ENCODE data around the gene ZNF385A. TPM values are rescaled to one million over a fixed set of nuclear protein-coding genes. Genes with fewer than 3 reads are reported as not detected.

The ZNF385A gene
- total RNA-seq, 2 experiments from 2014 or later, result 0.32 to 2.9 TPM

DNA sequence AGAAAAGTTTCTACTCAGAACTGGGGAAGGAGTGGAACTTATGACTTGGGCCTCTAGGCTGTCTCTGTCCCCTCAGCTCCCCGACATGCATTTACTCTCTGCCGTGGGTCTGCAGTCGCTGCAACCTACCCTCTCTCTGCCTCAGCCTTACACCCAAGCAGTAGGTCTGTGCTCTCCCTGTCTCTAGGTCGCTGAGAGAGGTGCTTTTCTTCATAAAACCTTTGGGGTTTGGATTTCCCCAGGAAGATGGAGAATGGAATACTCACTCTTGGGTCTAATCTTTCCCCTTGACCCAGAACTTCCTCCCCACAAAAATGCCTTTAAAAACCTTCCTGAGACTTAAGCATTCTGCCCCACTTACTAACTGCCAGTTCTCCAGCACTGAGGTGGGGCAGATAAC, 33.2 kb downstream of the ZNF385A start:
- peaks cover 50% of the 10 kb centered on the region for H3K36me3 ChIP-seq (ENCODE audit: insufficient read depth, low read length)
- H3K9me2 ChIP-seq (ENCODE audit: insufficient read depth, low read length), result no peaks in the 10 kb centered on the region
- no peak overlapping the region for H3K4me2 ChIP-seq (ENCODE audit: low read length)
- ChIA-PET CTCF (ENCODE audit: unreplicated experiment) (interaction anchor here (1.3 kb wide), 1 partner anchor 8 kb away, joined by 3 read pairs; no protein-coding TSS in a partner anchor), POLR2A (interaction anchor here (1.2 kb wide), 1 partner anchor 10 kb away, joined by 5 read pairs; no protein-coding TSS in a partner anchor)
- H3K4me1 ChIP-seq (ENCODE audit: insufficient read depth, low read length, poor library complexity, severe bottlenecking), result peaks cover 5% of the 10 kb centered on the region
- no peak overlapping the region for H2AFZ ChIP-seq (ENCODE audit: low read length)
- no peaks in the 10 kb centered on the region for H3K79me2 ChIP-seq (ENCODE audit: insufficient read depth, low read depth, low read length)
- BruUV-seq (replicated peaks), result TSS peak; percentile 72
- no peak for DNase-seq (ENCODE audit: low spot score)
- H4K20me1 ChIP-seq (ENCODE audit: insufficient read depth, low read length), result no peaks in the 10 kb centered on the region
- TF ChIP-seq, protein P1, sequence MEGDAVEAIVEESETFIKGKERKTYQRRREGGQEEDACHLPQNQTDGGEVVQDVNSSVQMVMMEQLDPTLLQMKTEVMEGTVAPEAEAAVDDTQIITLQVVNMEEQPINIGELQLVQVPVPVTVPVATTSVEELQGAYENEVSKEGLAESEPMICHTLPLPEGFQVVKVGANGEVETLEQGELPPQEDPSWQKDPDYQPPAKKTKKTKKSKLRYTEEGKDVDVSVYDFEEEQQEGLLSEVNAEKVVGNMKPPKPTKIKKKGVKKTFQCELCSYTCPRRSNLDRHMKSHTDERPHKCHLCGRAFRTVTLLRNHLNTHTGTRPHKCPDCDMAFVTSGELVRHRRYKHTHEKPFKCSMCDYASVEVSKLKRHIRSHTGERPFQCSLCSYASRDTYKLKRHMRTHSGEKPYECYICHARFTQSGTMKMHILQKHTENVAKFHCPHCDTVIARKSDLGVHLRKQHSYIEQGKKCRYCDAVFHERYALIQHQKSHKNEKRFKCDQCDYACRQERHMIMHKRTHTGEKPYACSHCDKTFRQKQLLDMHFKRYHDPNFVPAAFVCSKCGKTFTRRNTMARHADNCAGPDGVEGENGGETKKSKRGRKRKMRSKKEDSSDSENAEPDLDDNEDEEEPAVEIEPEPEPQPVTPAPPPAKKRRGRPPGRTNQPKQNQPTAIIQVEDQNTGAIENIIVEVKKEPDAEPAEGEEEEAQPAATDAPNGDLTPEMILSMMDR (conservative IDR thresholded peaks at IDR 0.05; ENCODE audit: low read length), result no peak
- no peak for TF ChIP-seq EZH2phosphoT487 (IDR thresholded peaks at IDR 0.05; ENCODE audit: borderline replicate concordance, low read depth, low read length)
- no peaks in the 10 kb centered on the region for H3K9me3 ChIP-seq (ENCODE audit: low read length)
- intact Hi-C loops (cut with micrococcal nuclease; ENCODE audit: unreplicated experiment), result loop anchor here (10.0 kb wide), 1 partner anchor 337 kb away; no protein-coding TSS in a partner anchor
- H3K27ac ChIP-seq (ENCODE audit: low read depth, low read length, poor library complexity, severe bottlenecking), result no peak overlapping the region
- no peak overlapping the region for H3K4me3 ChIP-seq (ENCODE audit: low read depth, low read length, poor library complexity, severe bottlenecking)

DNA sequence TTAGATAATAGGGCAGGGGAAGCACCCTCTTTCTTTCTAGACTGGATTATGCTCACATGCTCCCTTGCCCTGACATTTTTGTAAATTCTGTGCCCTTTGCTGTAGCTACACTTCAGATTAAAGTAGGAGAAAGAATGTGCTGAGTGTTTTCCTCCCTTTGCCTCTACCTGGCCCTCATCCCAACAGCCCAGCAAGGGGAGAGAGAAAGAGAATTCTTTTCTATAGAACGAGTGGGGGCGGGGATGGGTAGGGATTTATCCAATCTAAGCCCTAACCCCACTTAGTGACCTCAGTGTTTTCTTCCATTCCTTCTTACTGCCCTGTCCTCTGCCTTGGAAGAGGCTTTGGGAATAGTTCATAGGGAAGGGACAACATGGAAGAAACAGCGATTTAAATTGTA, 33.8 kb downstream of the ZNF385A start:
- Histone ChIP-seq H4K20me1 (ENCODE audit: insufficient read depth, low read length) (no peaks in the 10 kb centered on the region), H3K4me1 (ENCODE audit: insufficient read depth, low read length, poor library complexity, severe bottlenecking) (peaks cover 5% of the 10 kb centered on the region), H3K9me3 (ENCODE audit: low read length) (no peaks in the 10 kb centered on the region), H2AFZ (ENCODE audit: low read length) (no peak overlapping the region), H3K4me3 (ENCODE audit: low read depth, low read length, poor library complexity, severe bottlenecking) (no peak overlapping the region), H3K79me2 (ENCODE audit: insufficient read depth, low read depth, low read length) (no peaks in the 10 kb centered on the region), H3K9me2 (ENCODE audit: insufficient read depth, low read length) (no peaks in the 10 kb centered on the region), H3K36me3 (ENCODE audit: insufficient read depth, low read length) (peaks cover 54% of the 10 kb centered on the region), H3K4me2 (ENCODE audit: low read length) (no peak overlapping the region), H3K27ac (ENCODE audit: low read depth, low read length, poor library complexity, severe bottlenecking) (no peak overlapping the region)
- TF ChIP-seq, protein P1 (conservative IDR thresholded peaks at IDR 0.05; ENCODE audit: low read length), result no peak
- TF ChIP-seq EZH2phosphoT487 (IDR thresholded peaks at IDR 0.05; ENCODE audit: borderline replicate concordance, low read depth, low read length), result no peak
- DNase-seq (ENCODE audit: low spot score), result no peak
- intact Hi-C loops (cut with micrococcal nuclease; ENCODE audit: unreplicated experiment), result loop anchor here (10.0 kb wide), 1 partner anchor 336 kb away; no protein-coding TSS in a partner anchor
- no TSS peak for BruUV-seq (replicated peaks)
- ChIA-PET CTCF (ENCODE audit: unreplicated experiment) (interaction anchor here (1.0 to 1.3 kb wide), 2 partner anchors 8 to 62 kb away, joined by 3 read pairs; no protein-coding TSS in a partner anchor), POLR2A (interaction anchor here (1.2 kb wide), 1 partner anchor 10 kb away, joined by 5 read pairs; no protein-coding TSS in a partner anchor)

DNA sequence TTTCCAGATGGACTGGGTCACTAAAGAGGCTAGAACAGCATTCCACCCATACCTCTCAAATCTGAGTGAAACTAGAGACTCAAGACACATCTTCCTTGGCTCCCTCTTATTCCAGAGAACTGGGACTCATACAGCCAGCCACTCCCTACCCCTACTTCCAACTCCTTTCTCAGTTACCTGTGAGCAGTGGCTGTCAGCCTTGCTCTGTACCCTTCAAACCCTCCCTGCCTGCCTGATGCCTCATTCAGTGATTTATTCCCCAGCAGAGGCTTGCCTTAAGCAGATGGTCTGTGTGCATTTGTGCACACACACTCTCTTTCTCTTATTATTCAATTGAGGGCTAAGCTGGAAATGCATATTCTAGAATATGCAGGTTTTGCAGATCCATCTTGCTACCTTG, 34.9 kb downstream of the ZNF385A start:
- peaks cover 12% of the 10 kb centered on the region for H3K4me1 ChIP-seq (ENCODE audit: insufficient read depth, low read length, poor library complexity, severe bottlenecking)
- H2AFZ ChIP-seq (ENCODE audit: low read length), result no peak overlapping the region
- ChIA-PET CTCF (ENCODE audit: unreplicated experiment) (no interaction called here), POLR2A (no interaction called here)
- no peak overlapping the region for H3K4me2 ChIP-seq (ENCODE audit: low read length)
- no peaks in the 10 kb centered on the region for H3K9me3 ChIP-seq (ENCODE audit: low read length)
- H3K36me3 ChIP-seq (ENCODE audit: insufficient read depth, low read length), result peaks cover 65% of the 10 kb centered on the region
- no peak overlapping the region for H3K4me3 ChIP-seq (ENCODE audit: low read depth, low read length, poor library complexity, severe bottlenecking)
- H3K9me2 ChIP-seq (ENCODE audit: insufficient read depth, low read length), result no peaks in the 10 kb centered on the region
- intact Hi-C loops (cut with micrococcal nuclease; ENCODE audit: unreplicated experiment), result loop anchor here (10.0 kb wide), 1 partner anchor 335 kb away; no protein-coding TSS in a partner anchor
- no TSS peak for BruUV-seq (replicated peaks)
- no peak for TF ChIP-seq EZH2phosphoT487 (IDR thresholded peaks at IDR 0.05; ENCODE audit: borderline replicate concordance, low read depth, low read length)
- TF ChIP-seq, protein P1 (conservative IDR thresholded peaks at IDR 0.05; ENCODE audit: low read length), result no peak
- H3K79me2 ChIP-seq (ENCODE audit: insufficient read depth, low read depth, low read length), result no peaks in the 10 kb centered on the region
- no peak overlapping the region for H3K27ac ChIP-seq (ENCODE audit: low read depth, low read length, poor library complexity, severe bottlenecking)
- no peaks in the 10 kb centered on the region for H4K20me1 ChIP-seq (ENCODE audit: insufficient read depth, low read length)
- DNase-seq (ENCODE audit: low spot score), result no peak

All from OCI-LY7 (cell line).